ENCODE measurements around the gene PLCB4. TPM values are rescaled to one million over a fixed set of nuclear protein-coding genes. Genes with fewer than 3 reads are reported as not detected.

The PLCB4 gene
- polyA plus RNA-seq, 3 donors, result not detected

DNA sequence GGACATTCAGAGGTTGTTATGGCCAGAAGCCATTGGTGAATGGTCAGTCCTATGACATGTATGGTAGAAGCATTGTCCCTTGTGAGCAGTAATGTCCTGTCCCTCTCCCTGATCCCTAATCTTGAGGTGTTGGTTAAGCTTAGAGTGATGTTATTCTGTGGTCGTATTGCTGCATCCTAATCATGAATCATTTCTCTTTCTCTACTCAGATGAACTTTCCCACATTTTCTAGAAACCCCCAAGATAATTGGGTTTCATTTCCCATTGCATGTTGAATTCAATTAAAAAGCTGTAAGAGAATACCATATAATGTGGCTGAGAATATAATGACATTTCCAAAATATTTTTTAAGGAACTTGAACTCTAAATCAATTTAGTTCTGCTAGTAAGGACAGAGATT is 175.1 kb downstream of the PLCB4 start:
- no peak overlapping the region for H3K4me3 Mint-ChIP-seq
- peaks cover 29% of the 10 kb centered on the region for H3K4me1 Mint-ChIP-seq
- no peaks in the 10 kb centered on the region for H3K36me3 Mint-ChIP-seq
- Histone ChIP-seq H3K27me3 (ENCODE audit: control insufficient read depth in 2 of 2, insufficient read depth in 2 of 2, low read length in 2 of 2) (no peaks in the 10 kb centered on the region), H3K4me3 (replicated peaks in 1 of 3; ENCODE audit: low read depth in 2 of 3, low read length in 3 of 3) (no peak overlapping the region), H3K9me3 (replicated peaks in 1 of 2; ENCODE audit: control insufficient read depth in 1 of 2, insufficient read depth in 1 of 2, low read length in 2 of 2) (no peaks in the 10 kb centered on the region), H3K9ac (ENCODE audit: insufficient read depth, low read length, poor library complexity, severe bottlenecking) (no peak overlapping the region), H3K4me1 (ENCODE audit: control insufficient read depth in 1 of 2, insufficient read depth in 2 of 2, low read length in 2 of 2) (peaks cover 7 to 11% of the 10 kb centered on the region in 2 donors), H3K79me2 (ENCODE audit: insufficient read depth, low read length) (no peaks in the 10 kb centered on the region), H3K36me3 (replicated peaks in 1 of 2; ENCODE audit: control insufficient read depth in 1 of 2, insufficient read depth in 2 of 2, low read length in 2 of 2) (no peaks in the 10 kb centered on the region), H3K4me2 (replicated peaks; ENCODE audit: extremely low read depth, low read length, poor library complexity, severe bottlenecking) (no peak overlapping the region), H2AFZ (ENCODE audit: insufficient read depth, low read depth, low read length, poor library complexity, severe bottlenecking) (no peak overlapping the region), H4K20me1 (ENCODE audit: insufficient read depth, low read length) (no peaks in the 10 kb centered on the region), H3K27ac (ENCODE audit: low read depth in 1 of 2, low read length in 2 of 2) (no peak overlapping the region)
- intact Hi-C loops (cut with micrococcal nuclease), result no loop called here
- no CpG with 5 or more reads among the region's 1 CpG for WGBS (ENCODE audit: insufficient coverage)
- no peak overlapping the region for H3K27ac Mint-ChIP-seq
- no peak for DNase-seq
- H3K9me3 Mint-ChIP-seq, result peaks cover 0 to 3% (median 0%) of the 10 kb centered on the region in 7 donors
- H3K27me3 Mint-ChIP-seq (ENCODE audit: low read depth in 3 of 3), result peaks cover 0 to 3% (median 3%) of the 10 kb centered on the region in 3 donors
- TF ChIP-seq, protein P1, sequence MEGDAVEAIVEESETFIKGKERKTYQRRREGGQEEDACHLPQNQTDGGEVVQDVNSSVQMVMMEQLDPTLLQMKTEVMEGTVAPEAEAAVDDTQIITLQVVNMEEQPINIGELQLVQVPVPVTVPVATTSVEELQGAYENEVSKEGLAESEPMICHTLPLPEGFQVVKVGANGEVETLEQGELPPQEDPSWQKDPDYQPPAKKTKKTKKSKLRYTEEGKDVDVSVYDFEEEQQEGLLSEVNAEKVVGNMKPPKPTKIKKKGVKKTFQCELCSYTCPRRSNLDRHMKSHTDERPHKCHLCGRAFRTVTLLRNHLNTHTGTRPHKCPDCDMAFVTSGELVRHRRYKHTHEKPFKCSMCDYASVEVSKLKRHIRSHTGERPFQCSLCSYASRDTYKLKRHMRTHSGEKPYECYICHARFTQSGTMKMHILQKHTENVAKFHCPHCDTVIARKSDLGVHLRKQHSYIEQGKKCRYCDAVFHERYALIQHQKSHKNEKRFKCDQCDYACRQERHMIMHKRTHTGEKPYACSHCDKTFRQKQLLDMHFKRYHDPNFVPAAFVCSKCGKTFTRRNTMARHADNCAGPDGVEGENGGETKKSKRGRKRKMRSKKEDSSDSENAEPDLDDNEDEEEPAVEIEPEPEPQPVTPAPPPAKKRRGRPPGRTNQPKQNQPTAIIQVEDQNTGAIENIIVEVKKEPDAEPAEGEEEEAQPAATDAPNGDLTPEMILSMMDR (IDR thresholded peaks at IDR 0.05), result no peak

DNA sequence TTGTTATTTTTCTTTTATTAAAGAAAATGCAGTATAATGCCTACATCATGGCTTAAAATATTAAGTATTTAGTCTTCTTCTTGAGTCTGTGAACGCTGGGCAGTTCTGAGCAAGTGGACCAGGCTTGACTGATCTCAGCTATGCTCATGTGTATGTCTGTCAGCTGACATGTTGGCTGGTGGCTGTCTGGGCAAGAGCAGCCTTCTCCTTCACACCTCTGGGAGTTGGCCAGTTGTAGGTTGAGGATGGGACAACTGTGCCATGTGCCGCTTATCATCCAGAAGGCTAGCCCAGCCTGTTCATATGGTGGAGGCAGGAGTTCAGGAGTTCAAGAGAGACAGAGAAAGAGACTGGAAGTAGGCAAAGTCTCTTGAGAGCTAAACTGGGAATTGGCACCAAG is 175.9 kb downstream of the PLCB4 start:
- Histone ChIP-seq H3K9ac (ENCODE audit: insufficient read depth, low read length, poor library complexity, severe bottlenecking) (no peak overlapping the region), H3K4me1 (ENCODE audit: control insufficient read depth in 1 of 2, insufficient read depth in 2 of 2, low read length in 2 of 2) (peaks cover 7 to 11% of the 10 kb centered on the region in 2 donors), H3K4me3 (replicated peaks in 1 of 3; ENCODE audit: low read depth in 2 of 3, low read length in 3 of 3) (no peak overlapping the region), H3K4me2 (replicated peaks; ENCODE audit: extremely low read depth, low read length, poor library complexity, severe bottlenecking) (no peak overlapping the region), H3K9me3 (replicated peaks in 1 of 2; ENCODE audit: control insufficient read depth in 1 of 2, insufficient read depth in 1 of 2, low read length in 2 of 2) (no peaks in the 10 kb centered on the region), H3K27ac (ENCODE audit: low read depth in 1 of 2, low read length in 2 of 2) (no peak overlapping the region), H3K79me2 (ENCODE audit: insufficient read depth, low read length) (no peaks in the 10 kb centered on the region), H2AFZ (ENCODE audit: insufficient read depth, low read depth, low read length, poor library complexity, severe bottlenecking) (no peak overlapping the region), H4K20me1 (ENCODE audit: insufficient read depth, low read length) (no peaks in the 10 kb centered on the region), H3K36me3 (replicated peaks in 1 of 2; ENCODE audit: control insufficient read depth in 1 of 2, insufficient read depth in 2 of 2, low read length in 2 of 2) (no peaks in the 10 kb centered on the region), H3K27me3 (ENCODE audit: control insufficient read depth in 2 of 2, insufficient read depth in 2 of 2, low read length in 2 of 2) (no peaks in the 10 kb centered on the region)
- Mint-ChIP-seq H3K4me1 (peaks cover 25% of the 10 kb centered on the region), H3K27ac (no peak overlapping the region), H3K36me3 (no peaks in the 10 kb centered on the region), H3K4me3 (no peak overlapping the region), H3K9me3 (peaks cover 0 to 3% (median 0%) of the 10 kb centered on the region in 7 donors), H3K27me3 (ENCODE audit: low read depth in 3 of 3) (peaks cover 0 to 3% (median 3%) of the 10 kb centered on the region in 3 donors)
- TF ChIP-seq, protein P1 (IDR thresholded peaks at IDR 0.05), result no peak
- DNase-seq, result no peak
- intact Hi-C loops (cut with micrococcal nuclease), result no loop called here
- WGBS (ENCODE audit: insufficient coverage), result 100% methylated on average over 1 of the region's 2 CpGs

All from CD14-positive monocyte (primary cell).